ENCODE measurements around the gene PTPRG. TPM values are rescaled to one million over a fixed set of nuclear protein-coding genes. Genes with fewer than 3 reads are reported as not detected.

PTPRG gene
- total RNA-seq, 2 donors from 2014 or later: 23.9 to 31.6 TPM

- H3K4me1 ChIP-seq: peaks cover 23% of the 10 kb centered on the region
- no peaks in the 10 kb centered on the region for H3K36me3 ChIP-seq (replicated peaks in 1 of 2; ENCODE audit: insufficient read depth in 1 of 2, low read depth in 2 of 2)
- H3K9me3 ChIP-seq: no peaks in the 10 kb centered on the region
- TF ChIP-seq CTCF (IDR thresholded peaks at IDR 0.05) (no peak), POLR2A (IDR thresholded peaks at IDR 0.05) (no peak)
- no peak overlapping the region for H3K27ac ChIP-seq
- H3K27me3 ChIP-seq: no peaks in the 10 kb centered on the region
- intact Hi-C loops (cut with DNase I): no loop called here
- ATAC-seq (no peak), DNase-seq (no peak)
- H3K4me3 ChIP-seq: no peak overlapping the region
- WGBS, 2 donors: 85 to 87% methylated on average over 4 of the region's 4 CpGs
Observed at GRCh38 chr3:61565569-61565968, 4.2 kb downstream of the PTPRG start.

GRCh38 chr3:61568127-61568526, 6.8 kb downstream of the PTPRG start:
- Histone ChIP-seq H3K9me3 (no peaks in the 10 kb centered on the region), H3K36me3 (replicated peaks in 1 of 2; ENCODE audit: insufficient read depth in 1 of 2, low read depth in 2 of 2) (no peaks in the 10 kb centered on the region), H3K27me3 (no peaks in the 10 kb centered on the region), H3K4me1 (peaks cover 22% of the 10 kb centered on the region), H3K27ac (no peak overlapping the region), H3K4me3 (no peak overlapping the region)
- intact Hi-C loops (cut with DNase I): no loop called here
- no peak for TF ChIP-seq POLR2A (IDR thresholded peaks at IDR 0.05)
- TF ChIP-seq CTCF (IDR thresholded peaks at IDR 0.05): no peak
- no peak for ATAC-seq
- DNase-seq: no peak
- 97% methylated on average over 1 of the region's 1 CpG for WGBS, 2 donors

- WGBS, 2 donors: 50 to 58% methylated on average over 2 of the region's 2 CpGs
- ATAC-seq (no peak), DNase-seq (no peak)
- H3K4me3 ChIP-seq: no peak overlapping the region
- TF ChIP-seq POLR2A (IDR thresholded peaks at IDR 0.05) (no peak), CTCF (IDR thresholded peaks at IDR 0.05) (no peak)
- H3K9me3 ChIP-seq: no peaks in the 10 kb centered on the region
- no peaks in the 10 kb centered on the region for H3K36me3 ChIP-seq (replicated peaks in 1 of 2; ENCODE audit: insufficient read depth in 1 of 2, low read depth in 2 of 2)
- H3K4me1 ChIP-seq: peaks cover 4% of the 10 kb centered on the region
- no peaks in the 10 kb centered on the region for H3K27me3 ChIP-seq
- intact Hi-C loops (cut with DNase I): loop anchor here (10.0 kb wide), 1 partner anchor 615 kb away; no protein-coding TSS in a partner anchor
- H3K27ac ChIP-seq: no peak overlapping the region
Observed at GRCh38 chr3:61569856-61570580, 8.6 kb downstream of the PTPRG start.

GRCh38 chr3:61570813-61571212, 9.4 kb downstream of the PTPRG start:
- H3K27me3 ChIP-seq: no peaks in the 10 kb centered on the region
- intact Hi-C loops (cut with DNase I): loop anchor here (10.0 kb wide), 1 partner anchor 614 kb away; no protein-coding TSS in a partner anchor
- no peak overlapping the region for H3K4me3 ChIP-seq
- H3K9me3 ChIP-seq: no peaks in the 10 kb centered on the region
- TF ChIP-seq CTCF (IDR thresholded peaks at IDR 0.05) (no peak), POLR2A (IDR thresholded peaks at IDR 0.05) (no peak)
- ATAC-seq (no peak), DNase-seq (no peak)
- peaks cover 4% of the 10 kb centered on the region for H3K4me1 ChIP-seq
- H3K27ac ChIP-seq: no peak overlapping the region
- 89 to 91% methylated on average over 5 of the region's 5 CpGs for WGBS, 2 donors
- no peaks in the 10 kb centered on the region for H3K36me3 ChIP-seq (replicated peaks in 1 of 2; ENCODE audit: insufficient read depth in 1 of 2, low read depth in 2 of 2)

All from body of pancreas (tissue), 4 donors.